ENCODE measurements around the gene SYTL5. TPM values are rescaled to one million over a fixed set of nuclear protein-coding genes. Genes with fewer than 3 reads are reported as not detected.

The SYTL5 gene
- total and polyA plus RNA-seq, 2 of the 4 experiments (the other 2 are of a cell fraction), result 0.19 to 0.54 TPM

DNA sequence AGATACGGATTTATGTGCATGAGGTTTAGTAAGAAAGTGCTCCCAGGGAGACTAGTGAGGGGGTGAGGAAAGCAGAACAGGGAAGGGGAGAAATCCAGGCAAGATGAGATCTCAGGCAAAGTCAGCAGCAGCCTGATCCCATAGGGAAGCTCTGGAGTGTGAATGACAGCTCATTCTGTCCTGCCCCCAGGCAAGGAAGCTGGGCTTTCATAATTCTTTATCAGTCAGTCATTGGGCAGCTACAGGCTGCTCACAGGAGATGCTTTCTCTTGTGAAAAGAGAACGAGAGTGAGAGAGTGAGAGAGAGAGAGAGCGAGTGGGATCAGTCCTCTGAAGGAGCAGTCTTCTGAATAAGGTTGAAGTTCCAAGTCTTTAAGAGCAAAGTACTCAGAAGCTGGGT is 166.2 kb downstream of the SYTL5 start:
- in situ Hi-C loops (cut with MboI; ENCODE audit: low sequenced_read_pairs), result loop anchor here (5.0 to 10.0 kb wide), 2 partner anchors 245 to 428 kb away; no protein-coding TSS in a partner anchor
- H2BK15ac ChIP-seq (ENCODE audit: low read depth, low read length), result no peak overlapping the region
- H3K18ac ChIP-seq (ENCODE audit: low read depth, low read length), result no peak overlapping the region
- no peak overlapping the region for H3K4ac ChIP-seq (ENCODE audit: low read depth, low read length)
- no peaks in the 10 kb centered on the region for H3K4me1 ChIP-seq (ENCODE audit: control insufficient read depth, insufficient read depth, low read length)
- ChIA-PET CTCF (no interaction called here), POLR2A (ENCODE audit: unreplicated experiment) (no interaction called here)
- H4K5ac ChIP-seq (ENCODE audit: low read depth, low read length), result no peak overlapping the region
- H3K56ac ChIP-seq (ENCODE audit: extremely low read depth, insufficient read depth, low read length), result no peak overlapping the region
- H2AFZ ChIP-seq (replicated peaks; ENCODE audit: low read length, poor library complexity), result no peak overlapping the region
- TF ChIP-seq CHD1 (IDR thresholded peaks at IDR 0.05; ENCODE audit: low read depth, low read length), result no peak
- no peak for TF ChIP-seq BHLHE40 (IDR thresholded peaks at IDR 0.05; ENCODE audit: low read depth, low read length)
- no peak for TF ChIP-seq RCOR1 (IDR thresholded peaks at IDR 0.05; ENCODE audit: insufficient replicate concordance, low read length)
- no peak for TF ChIP-seq NFE2L2 (IDR thresholded peaks at IDR 0.05; ENCODE audit: low read depth, low read length)
- no peak for TF ChIP-seq SMC3 (IDR thresholded peaks at IDR 0.05; ENCODE audit: low read depth, low read length)
- TF ChIP-seq MAFK (IDR thresholded peaks at IDR 0.05; ENCODE audit: low read depth, low read length), result no peak
- TF ChIP-seq, protein P1, sequence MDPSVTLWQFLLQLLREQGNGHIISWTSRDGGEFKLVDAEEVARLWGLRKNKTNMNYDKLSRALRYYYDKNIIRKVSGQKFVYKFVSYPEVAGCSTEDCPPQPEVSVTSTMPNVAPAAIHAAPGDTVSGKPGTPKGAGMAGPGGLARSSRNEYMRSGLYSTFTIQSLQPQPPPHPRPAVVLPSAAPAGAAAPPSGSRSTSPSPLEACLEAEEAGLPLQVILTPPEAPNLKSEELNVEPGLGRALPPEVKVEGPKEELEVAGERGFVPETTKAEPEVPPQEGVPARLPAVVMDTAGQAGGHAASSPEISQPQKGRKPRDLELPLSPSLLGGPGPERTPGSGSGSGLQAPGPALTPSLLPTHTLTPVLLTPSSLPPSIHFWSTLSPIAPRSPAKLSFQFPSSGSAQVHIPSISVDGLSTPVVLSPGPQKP (IDR thresholded peaks at IDR 0.05; ENCODE audit: borderline replicate concordance, low read depth, low read length), result no peak
- TF ChIP-seq USF2 (IDR thresholded peaks at IDR 0.05; ENCODE audit: low read depth, low read length), result no peak
- no peak for TF ChIP-seq FOS (IDR thresholded peaks at IDR 0.05; ENCODE audit: low read depth, low read length)
- no peak for TF ChIP-seq RAD21 (IDR thresholded peaks at IDR 0.05; ENCODE audit: low read length)
- no peak for TF ChIP-seq RFX5 (IDR thresholded peaks at IDR 0.05; ENCODE audit: low read depth, low read length)
- TF ChIP-seq, protein P2, sequence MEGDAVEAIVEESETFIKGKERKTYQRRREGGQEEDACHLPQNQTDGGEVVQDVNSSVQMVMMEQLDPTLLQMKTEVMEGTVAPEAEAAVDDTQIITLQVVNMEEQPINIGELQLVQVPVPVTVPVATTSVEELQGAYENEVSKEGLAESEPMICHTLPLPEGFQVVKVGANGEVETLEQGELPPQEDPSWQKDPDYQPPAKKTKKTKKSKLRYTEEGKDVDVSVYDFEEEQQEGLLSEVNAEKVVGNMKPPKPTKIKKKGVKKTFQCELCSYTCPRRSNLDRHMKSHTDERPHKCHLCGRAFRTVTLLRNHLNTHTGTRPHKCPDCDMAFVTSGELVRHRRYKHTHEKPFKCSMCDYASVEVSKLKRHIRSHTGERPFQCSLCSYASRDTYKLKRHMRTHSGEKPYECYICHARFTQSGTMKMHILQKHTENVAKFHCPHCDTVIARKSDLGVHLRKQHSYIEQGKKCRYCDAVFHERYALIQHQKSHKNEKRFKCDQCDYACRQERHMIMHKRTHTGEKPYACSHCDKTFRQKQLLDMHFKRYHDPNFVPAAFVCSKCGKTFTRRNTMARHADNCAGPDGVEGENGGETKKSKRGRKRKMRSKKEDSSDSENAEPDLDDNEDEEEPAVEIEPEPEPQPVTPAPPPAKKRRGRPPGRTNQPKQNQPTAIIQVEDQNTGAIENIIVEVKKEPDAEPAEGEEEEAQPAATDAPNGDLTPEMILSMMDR (conservative IDR thresholded peaks at IDR 0.05; ENCODE audit: low read depth, low read length), result no peak
- TF ChIP-seq MXI1 (IDR thresholded peaks at IDR 0.05; ENCODE audit: borderline replicate concordance, low read depth, low read length), result no peak
- no peak for TF ChIP-seq POLR2A (IDR thresholded peaks at IDR 0.05; ENCODE audit: low read depth, low read length)
- TF ChIP-seq MAZ (IDR thresholded peaks at IDR 0.05; ENCODE audit: borderline replicate concordance, low read depth, low read length), result no peak
- no peak for TF ChIP-seq CEBPB (IDR thresholded peaks at IDR 0.05; ENCODE audit: low read depth, low read length)
- H3K4me3 ChIP-seq (ENCODE audit: insufficient read depth, low read depth, low read length), result no peak overlapping the region
- no peaks in the 10 kb centered on the region for H3K27me3 ChIP-seq (ENCODE audit: control insufficient read depth, insufficient read depth, low read length)
- H4K8ac ChIP-seq (ENCODE audit: low read depth in 2 of 2, low read length in 2 of 2), result no peak overlapping the region
- H2BK120ac ChIP-seq (ENCODE audit: low read depth, low read length), result no peak overlapping the region
- no peak overlapping the region for H3K23ac ChIP-seq (ENCODE audit: low read depth, low read length)
- no peak overlapping the region for H2AK9ac ChIP-seq (replicated peaks; ENCODE audit: low read depth, low read length, poor library complexity)
- H3K9me3 ChIP-seq (ENCODE audit: control insufficient read depth, insufficient read depth, low read length), result no peaks in the 10 kb centered on the region
- ATAC-seq (ENCODE audit: low read depth) (no peak), DNase-seq (peak; percentile 9)
- H2BK5ac ChIP-seq (ENCODE audit: low read depth, low read length, poor library complexity, severe bottlenecking), result no peak overlapping the region
- no TSS peak for BruUV-seq (replicated peaks)
- H3K9me1 ChIP-seq (ENCODE audit: insufficient read depth, low read length), result no peaks in the 10 kb centered on the region
- H2AK5ac ChIP-seq (ENCODE audit: low read depth, low read length), result no peak overlapping the region
- no peak overlapping the region for H3K27ac ChIP-seq (ENCODE audit: insufficient read depth, low read length)
- no peak overlapping the region for H4K91ac ChIP-seq (ENCODE audit: insufficient read depth, low read depth, low read length)
- no peaks in the 10 kb centered on the region for H3K36me3 ChIP-seq (ENCODE audit: control insufficient read depth, insufficient read depth, low read length)
- no peaks in the 10 kb centered on the region; the same call in 1 of the 2 replicates for H4K20me1 ChIP-seq (ENCODE audit: insufficient read depth, low read length)
- H2BK20ac ChIP-seq (ENCODE audit: low read depth, low read length), result no peak overlapping the region
- intact Hi-C loops (cut with micrococcal nuclease), result loop anchor here (10.0 kb wide), 1 partner anchor 348 kb away; no protein-coding TSS in a partner anchor
- no peak overlapping the region for H3K4me2 ChIP-seq (ENCODE audit: low read depth, low read length)
- H3K79me1 ChIP-seq (ENCODE audit: low read depth in 1 of 2, low read length in 2 of 2), result no peaks in the 10 kb centered on the region
- dilution Hi-C loops (cut with HindIII; ENCODE audit: low sequenced_read_pairs, unreplicated experiment), result no loop called here
- H3K14ac ChIP-seq (replicated peaks; ENCODE audit: low read depth, low read length), result no peak overlapping the region
- WGBS, 2 experiments (ENCODE audit: extremely low coverage in 2 of 2, insufficient read length in 1 of 2), result 60% methylated on average over 1 of the region's 3 CpGs; no CpG with 5 or more reads in 1 of the 2 experiments
- no peak overlapping the region for H3K9ac ChIP-seq (ENCODE audit: low read depth, low read length)

All from IMR-90 (cell line).